GM12891 (cell line): ENCODE measurements around the gene GALNT9.

Source experiments
- POLR2A ChIP-seq: IDR thresholded peaks from 2 replicates; pipeline ENCODE4 v1.6.1; 2011; ENCODE audit warnings: low read depth, low read length, control low read depth
- POLR2AphosphoS5 ChIP-seq: IDR thresholded peaks from 2 replicates; pipeline ENCODE4 v1.6.1; 2011; ENCODE audit warnings: low read depth, low read length, control low read depth
- SPI1 ChIP-seq: IDR thresholded peaks from 2 replicates; pipeline ENCODE4 v1.6.1; 2011; ENCODE audit warnings: low read depth, low read length, control low read depth

GRCh38 chr12:132201391-132202120, 127.8 kb downstream of the GALNT9 start:
- TF ChIP-seq POLR2A (no peak), SPI1 (no peak), POLR2AphosphoS5 (no peak)
